Measurements from ENCODE around the gene AP3S2. TPM values are rescaled to one million over a fixed set of nuclear protein-coding genes. Genes with fewer than 3 reads are reported as not detected.

The AP3S2 gene
- total RNA-seq, 4 donors from 2014 or later, result 15.5 to 70.4 (median 28.4) TPM

GRCh38 chr15:89903015-89903857 lies 9.4 kb upstream of the AP3S2 start:
- H3K27me3 ChIP-seq, result no peaks in the 10 kb centered on the region
- DNase-seq (ENCODE audit: low spot score in 2 of 2), result no peak
- 93% methylated on average over 6 of the region's 15 CpGs for WGBS
- no peaks in the 10 kb centered on the region for H3K9me3 ChIP-seq
- H3K27ac ChIP-seq, result no peak overlapping the region
- no peaks in the 10 kb centered on the region for H3K4me1 ChIP-seq
- H3K36me3 ChIP-seq, result peaks cover 58% of the 10 kb centered on the region
- H3K4me3 ChIP-seq, result no peak overlapping the region
- TF ChIP-seq POLR2AphosphoS5 (IDR thresholded peaks at IDR 0.05) (no peak), EP300 (IDR thresholded peaks at IDR 0.05) (no peak), POLR2A (IDR thresholded peaks at IDR 0.05) (no peak), CTCF (IDR thresholded peaks at IDR 0.05) (no peak)

- H3K36me3 ChIP-seq, result peaks cover 48% of the 10 kb centered on the region
- no peak for DNase-seq (ENCODE audit: low spot score in 2 of 2)
- no peak overlapping the region for H3K27ac ChIP-seq
Measured at GRCh38 chr15:89900849-89901248, 7.1 kb upstream of the AP3S2 start.

GRCh38 chr15:89899951-89900567 lies 6.3 kb upstream of the AP3S2 start:
- 89% methylated on average over 3 of the region's 3 CpGs for WGBS
- Histone ChIP-seq H3K36me3 (peaks cover 45% of the 10 kb centered on the region), H3K4me3 (no peak overlapping the region), H3K27ac (no peak overlapping the region), H3K27me3 (no peaks in the 10 kb centered on the region), H3K9me3 (no peaks in the 10 kb centered on the region), H3K4me1 (no peaks in the 10 kb centered on the region)
- no peak for DNase-seq (ENCODE audit: low spot score in 2 of 2)
- TF ChIP-seq POLR2AphosphoS5 (IDR thresholded peaks at IDR 0.05) (no peak), CTCF (IDR thresholded peaks at IDR 0.05) (no peak), EP300 (IDR thresholded peaks at IDR 0.05) (no peak), POLR2A (IDR thresholded peaks at IDR 0.05) (no peak)

More at GRCh38 chr15:89900849-89901248, 7.1 kb upstream of the AP3S2 start:
- TF ChIP-seq CTCF (IDR thresholded peaks at IDR 0.05), result no peak
- no peak for TF ChIP-seq POLR2A (IDR thresholded peaks at IDR 0.05)
- no peak for TF ChIP-seq EP300 (IDR thresholded peaks at IDR 0.05)
- Histone ChIP-seq H3K4me1 (no peaks in the 10 kb centered on the region), H3K9me3 (no peaks in the 10 kb centered on the region), H3K4me3 (no peak overlapping the region), H3K27me3 (no peaks in the 10 kb centered on the region)
- WGBS, result 76% methylated on average over 6 of the region's 6 CpGs

- Histone ChIP-seq H3K27me3 (no peaks in the 10 kb centered on the region), H3K27ac (no peak overlapping the region), H3K4me1 (peaks cover 1% of the 10 kb centered on the region), H3K36me3 (peaks cover 41% of the 10 kb centered on the region), H3K9me3 (no peaks in the 10 kb centered on the region), H3K4me3 (no peak overlapping the region)
- TF ChIP-seq POLR2A (IDR thresholded peaks at IDR 0.05) (no peak), POLR2AphosphoS5 (IDR thresholded peaks at IDR 0.05) (no peak), CTCF (IDR thresholded peaks at IDR 0.05) (no peak), EP300 (IDR thresholded peaks at IDR 0.05) (no peak)
- DNase-seq (ENCODE audit: low spot score in 2 of 2), result no peak
- 78% methylated on average over 12 of the region's 12 CpGs for WGBS
Measured at GRCh38 chr15:89899295-89899945, 5.6 kb upstream of the AP3S2 start.

All from suprapubic skin (tissue), 4 donors.